Measurements from ENCODE around the gene KLK3.

- TF ChIP-seq CTCF (conservative IDR thresholded peaks at IDR 0.05; ENCODE audit: low read depth, low read length) = no peak
- TF ChIP-seq MAFK (IDR thresholded peaks at IDR 0.05; ENCODE audit: low read depth, low read length) = no peak
- no peak for TF ChIP-seq POLR2A (IDR thresholded peaks at IDR 0.05; ENCODE audit: low read depth, low read length)
- TF ChIP-seq ELK1 (IDR thresholded peaks at IDR 0.05; ENCODE audit: borderline replicate concordance, low read depth, low read length) = no peak
- TF ChIP-seq SMC3 (IDR thresholded peaks at IDR 0.05; ENCODE audit: low read depth, low read length) = no peak
These were observed 24.3 kb upstream of the KLK3 start for GRCh38 chr19:50830266-50831025.
